Thyroid gland (tissue), 4 donors: Measurements from ENCODE around the gene B4GALT3. TPM values are rescaled to one million over a fixed set of nuclear protein-coding genes. Genes with fewer than 3 reads are reported as not detected.

Source experiments
- DNase-seq, 2 donors: peaks; one replicate each; pipeline ENCODE4 v3.0.0-alpha.2; 2019
- H3K27ac ChIP-seq, 3 donors: fragments of 200-600 bp; sonication (generic); 1 replicate in 2 of 3; 2 replicates in 1 of 3; pipeline ENCODE4 v1.5.1; 2016 to 2019; ENCODE audit warnings: mild to moderate bottlenecking in 1 of 3, moderate library complexity in 1 of 3
- H3K27me3 ChIP-seq: fragments of 200-600 bp; sonication (generic); one replicate; pipeline ENCODE4 v1.5.1; 2019
- H3K36me3 ChIP-seq, 2 donors: fragments of 200-600 bp; sonication (generic); one replicate each; pipeline ENCODE4 v1.5.1; 2016 to 2019
- H3K4me1 ChIP-seq, 2 donors: fragments of 200-600 bp; sonication (generic); one replicate each; pipeline ENCODE4 v1.5.1; 2017 to 2019
- H3K4me3 ChIP-seq, 3 donors: fragments of 200-600 bp; sonication (generic); replicated peaks in 1 of 3; 1 replicate in 2 of 3; 2 replicates in 1 of 3; pipeline ENCODE4 v1.5.1; 2016; ENCODE audit warnings: mild to moderate bottlenecking in 1 of 3
- H3K9me3 ChIP-seq: fragments of 200-600 bp; sonication (generic); one replicate; pipeline ENCODE4 v1.5.1; 2017
- CTCF ChIP-seq, 6 experiments: fragments of 200-600 bp in 3 of 6; fragments of 450-650 bp in 3 of 6; sonication (generic) in 3 of 6; IDR thresholded peaks; one replicate each; pipeline ENCODE4 v1.5.1; 2016 to 2019; ENCODE audit warnings: antibody characterized with exemption in 6 of 6, mild to moderate bottlenecking in 2 of 6, inconsistent platforms in 1 of 6, moderate library complexity in 1 of 6
- POLR2A ChIP-seq, 2 donors: fragments of 450-650 bp; IDR thresholded peaks; one replicate each; pipeline ENCODE4 v1.6.1; 2017; ENCODE audit warnings: antibody characterized with exemption in 2 of 2, mild to moderate bottlenecking in 2 of 2, moderate library complexity in 1 of 2
- WGBS, 2 donors: methylation state at CpG; one replicate each; pipeline ENCODE4 v1.1.5; 2017; 5-methylcytosine and 5-hydroxymethylcytosine counted together
- intact Hi-C: fragments of 100-400 bp; cut with DNase I; formaldehyde crosslinking; loops from one replicate; pipeline ENCODE4 v1.15.1; 2023
- total RNA-seq, 4 donors: library from RNA; depleted of rRNA; stranded (reverse); fragments of >200 nt; gene quantifications; one replicate each; pipeline ENCODE4 v1.2.3, GENCODE V29; 2016

Gene B4GALT3
- total RNA-seq, 4 donors from 2014 or later = 24.1 to 34.0 (median 29.2) TPM

GRCh38 chr1:161160671-161161145, 16.6 kb downstream of the B4GALT3 start:
- intact Hi-C loops = no loop called here
- peaks cover 3 to 7% of the 10 kb centered on the region in 2 donors for H3K36me3 ChIP-seq
- no peaks in the 10 kb centered on the region for H3K9me3 ChIP-seq
- DNase-seq = no peak
- H3K27me3 ChIP-seq = no peaks in the 10 kb centered on the region
- TF ChIP-seq POLR2A (IDR thresholded peaks at IDR 0.05) (no peak), CTCF (IDR thresholded peaks at IDR 0.05) (no peak)
- H3K4me3 ChIP-seq = no peak overlapping the region
- peak overlapping the region in 1 of 3 donors; percentile 93 for H3K27ac ChIP-seq
- 95% methylated on average over 11 to 22 of the region's 22 CpGs for WGBS, 2 donors
- H3K4me1 ChIP-seq = peaks cover 10 to 30% of the 10 kb centered on the region in 2 donors

- H3K27me3 ChIP-seq = no peaks in the 10 kb centered on the region
- WGBS, 2 donors = 5 to 10% methylated on average over 11 of the region's 11 CpGs
- TF ChIP-seq POLR2A (IDR thresholded peaks at IDR 0.05) (no peak), CTCF (IDR thresholded peaks at IDR 0.05) (no peak)
- H3K9me3 ChIP-seq = no peaks in the 10 kb centered on the region
- H3K4me3 ChIP-seq = peak overlapping the region; percentile 88 to 97 (median 96)
- no peak for DNase-seq
- intact Hi-C loops = no loop called here
- peaks cover 3 to 7% of the 10 kb centered on the region in 2 donors for H3K36me3 ChIP-seq
- H3K27ac ChIP-seq = peak overlapping the region; percentile 76 to 93 (median 83)
- peaks cover 6 to 27% of the 10 kb centered on the region in 2 donors for H3K4me1 ChIP-seq
Observed at GRCh38 chr1:161159913-161160243, 17.4 kb downstream of the B4GALT3 start.

- intact Hi-C loops = no loop called here
- Histone ChIP-seq H3K36me3 (peaks cover 3 to 7% of the 10 kb centered on the region in 2 donors), H3K4me1 (peaks cover 12 to 32% of the 10 kb centered on the region in 2 donors), H3K27me3 (no peaks in the 10 kb centered on the region), H3K9me3 (no peaks in the 10 kb centered on the region), H3K27ac (peak within 1 kb of the TSS; percentile 76 to 93 (median 83)), H3K4me3 (peak within 1 kb of the TSS; percentile 88 to 97 (median 96))
- WGBS, 2 donors = 1 to 3% methylated on average over 11 to 31 of the region's 60 CpGs
- peak in 3 of 6 experiments; percentile 17 to 41 (median 30) for TF ChIP-seq CTCF (IDR thresholded peaks at IDR 0.05)
- TF ChIP-seq POLR2A (IDR thresholded peaks at IDR 0.05) = peak in 1 of 2 donors; percentile 77
- peak; percentile 91 to 93 for DNase-seq
Observed at GRCh38 chr1:161159087-161159912, 18.0 kb downstream of the B4GALT3 start, which contains the start of gene USP21. USP21 (plus strand) TSS chr1:161159500; CDS start chr1:161160641, 1,141 bp downstream.

- no peak for DNase-seq
- no peaks in the 10 kb centered on the region for H3K27me3 ChIP-seq
- peak overlapping the region; percentile 76 to 93 (median 83) for H3K27ac ChIP-seq
- H3K36me3 ChIP-seq = peaks cover 3 to 7% of the 10 kb centered on the region in 2 donors
- H3K4me3 ChIP-seq = peak overlapping the region in 1 of 3 donors; percentile 96
- intact Hi-C loops = no loop called here
- H3K4me1 ChIP-seq = peaks cover 12 to 32% of the 10 kb centered on the region in 2 donors
- 73 to 76% methylated on average over 9 of the region's 9 CpGs for WGBS, 2 donors
- no peak for TF ChIP-seq CTCF (IDR thresholded peaks at IDR 0.05)
- no peak for TF ChIP-seq POLR2A (IDR thresholded peaks at IDR 0.05)
- no peaks in the 10 kb centered on the region for H3K9me3 ChIP-seq
Observed at GRCh38 chr1:161158316-161159010, 18.8 kb downstream of the B4GALT3 start.
